ENCODE results near the gene CMYA5.

Gene CMYA5

DNA sequence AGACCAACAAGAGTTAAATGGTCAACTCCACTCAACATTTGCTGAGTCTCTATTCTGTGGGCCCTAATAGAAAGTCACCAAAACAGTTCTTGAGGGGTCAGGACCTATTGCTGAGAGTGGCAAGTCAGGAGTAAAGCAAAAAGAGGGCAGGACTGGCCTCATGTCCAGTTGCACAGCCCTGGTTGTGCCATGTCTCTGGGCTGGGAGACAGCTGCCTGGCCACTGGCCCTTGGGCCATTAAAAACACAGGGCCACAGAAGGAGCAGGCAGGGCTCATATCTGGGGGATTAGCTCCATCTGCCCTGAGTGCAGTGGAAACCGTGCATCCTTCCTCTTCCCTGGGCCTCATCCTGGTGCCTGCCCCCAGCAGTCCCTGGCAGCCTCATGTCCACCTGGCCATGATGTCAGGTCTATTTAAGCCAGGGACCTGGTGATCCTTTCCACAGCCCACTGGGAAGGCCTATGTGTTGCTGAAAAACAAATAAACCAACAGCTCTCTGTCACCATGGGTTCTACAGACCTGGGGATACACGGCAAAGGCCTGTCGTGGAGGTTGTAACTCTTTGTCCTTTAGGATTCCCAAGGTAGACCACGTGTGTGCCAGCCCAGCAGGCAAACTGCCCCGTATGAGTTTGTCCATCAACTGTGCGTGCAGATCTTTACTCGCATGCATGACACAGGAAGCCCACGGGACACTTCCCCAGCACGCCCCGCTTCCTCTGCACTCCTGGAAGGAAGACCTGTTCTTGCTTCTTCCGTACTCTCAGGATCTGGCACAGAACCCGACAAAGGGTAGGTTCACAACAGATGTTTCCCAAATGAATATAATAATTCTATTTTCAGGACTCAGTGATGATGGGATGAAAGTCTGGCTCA, 152.6 kb downstream of the CMYA5 start:
- TF ChIP-seq JUND (IDR thresholded peaks at IDR 0.05; ENCODE audit: low read depth): no peak
- in situ Hi-C loops (cut with HindIII; ENCODE audit: low pct_unique_long_range_greater_than_20kb, low sequenced_read_pairs): no loop called here
- no peak for DNase-seq (ENCODE audit: low read depth in 1 of 2, low spot score in 1 of 2)

DNA sequence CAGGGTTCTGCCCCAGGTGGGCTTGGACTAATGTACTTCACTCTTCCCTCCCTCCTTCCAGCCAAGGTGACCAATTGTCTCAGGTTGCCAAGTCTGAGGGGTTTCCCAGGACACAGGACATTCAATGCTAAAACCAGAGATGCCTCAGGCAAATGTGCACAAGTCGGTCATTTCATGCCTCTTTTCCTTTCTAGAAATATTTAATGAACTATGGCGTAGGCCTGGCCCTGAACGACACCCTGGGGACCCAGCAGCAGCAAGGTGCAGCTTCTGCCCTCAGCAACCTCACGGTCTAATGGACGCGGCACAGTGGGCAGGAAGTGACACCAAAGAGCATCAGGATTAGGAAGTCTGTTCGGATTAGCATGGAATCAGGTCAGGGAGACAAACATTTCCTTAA, 153.4 kb downstream of the CMYA5 start:
- in situ Hi-C loops (cut with HindIII; ENCODE audit: low pct_unique_long_range_greater_than_20kb, low sequenced_read_pairs): no loop called here

DNA sequence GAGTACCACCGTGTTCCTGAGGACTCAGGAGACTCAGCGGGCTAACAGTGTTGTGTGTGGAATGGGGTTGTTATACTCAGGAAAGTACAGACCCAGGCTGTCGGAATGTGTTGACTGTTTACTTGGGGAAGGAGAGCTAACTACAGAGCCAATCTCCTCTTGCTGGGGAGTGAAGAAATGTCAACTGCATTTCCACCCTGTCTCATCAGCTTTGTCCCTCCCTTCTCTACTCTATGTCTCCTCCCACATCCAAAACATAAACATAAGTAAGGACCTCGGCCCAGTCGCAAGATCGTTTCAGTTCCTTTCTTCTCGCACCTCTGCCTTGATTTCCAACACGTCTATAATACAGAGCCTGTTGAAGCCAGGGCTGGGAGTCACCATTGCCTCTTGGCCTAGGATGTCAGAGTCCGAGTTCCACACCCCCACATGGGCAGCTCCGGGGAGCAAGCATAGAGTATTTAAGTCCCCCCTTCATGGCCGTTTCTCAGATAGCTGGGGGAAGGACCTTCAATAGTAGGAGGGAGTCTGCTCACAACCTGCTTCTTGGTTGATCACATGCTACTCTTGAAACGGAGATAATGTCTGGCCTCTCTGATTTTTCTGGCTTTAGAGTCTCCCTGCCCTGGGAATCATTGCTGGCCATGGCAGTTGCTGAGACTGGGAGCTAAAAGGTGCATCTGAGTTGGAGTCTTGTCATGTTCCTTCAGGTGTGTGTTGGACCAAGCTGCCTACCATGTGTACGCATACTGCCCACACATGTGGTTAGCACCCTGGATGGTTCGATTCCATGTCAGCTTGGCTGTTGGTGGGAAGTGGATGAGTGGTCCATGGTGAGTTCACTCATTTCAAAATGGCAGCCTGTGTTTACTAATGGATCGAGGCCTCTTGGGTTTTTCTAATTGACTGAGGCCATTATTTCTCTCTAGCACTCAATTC, 154.1 kb downstream of the CMYA5 start:
- no peak for DNase-seq (ENCODE audit: low read depth in 1 of 2, low spot score in 1 of 2)
- in situ Hi-C loops (cut with HindIII; ENCODE audit: low pct_unique_long_range_greater_than_20kb, low sequenced_read_pairs): no loop called here
- no peak for TF ChIP-seq JUND (IDR thresholded peaks at IDR 0.05; ENCODE audit: low read depth)

More for the DNA sequence above, 153.4 kb downstream of the CMYA5 start:
- no peak for TF ChIP-seq JUND (IDR thresholded peaks at IDR 0.05; ENCODE audit: low read depth)
- DNase-seq (ENCODE audit: low read depth in 1 of 2, low spot score in 1 of 2): no peak

DNA sequence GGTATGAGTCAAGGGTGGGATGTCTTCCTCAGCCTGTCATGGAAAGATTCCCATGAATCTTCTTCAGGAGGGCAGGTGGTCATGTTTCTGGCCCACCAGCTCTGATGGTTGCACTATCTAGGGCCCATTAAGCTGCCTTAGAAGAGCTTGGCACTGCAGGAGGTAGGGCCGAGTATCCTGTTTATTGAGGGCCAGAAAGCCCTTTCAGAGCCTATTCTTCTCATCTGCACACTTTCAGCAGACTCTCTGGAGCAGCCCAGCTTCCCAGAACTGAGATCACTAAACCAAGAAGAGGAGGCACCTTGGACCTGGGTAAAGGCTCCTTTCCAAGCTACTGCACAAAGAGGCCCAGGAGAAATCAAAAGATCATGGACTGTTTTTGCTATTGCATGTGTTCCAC, 154.9 kb downstream of the CMYA5 start:
- in situ Hi-C loops (cut with HindIII; ENCODE audit: low pct_unique_long_range_greater_than_20kb, low sequenced_read_pairs): no loop called here
- TF ChIP-seq JUND (IDR thresholded peaks at IDR 0.05; ENCODE audit: low read depth): no peak
- no peak for DNase-seq (ENCODE audit: low read depth in 1 of 2, low spot score in 1 of 2)

DNA sequence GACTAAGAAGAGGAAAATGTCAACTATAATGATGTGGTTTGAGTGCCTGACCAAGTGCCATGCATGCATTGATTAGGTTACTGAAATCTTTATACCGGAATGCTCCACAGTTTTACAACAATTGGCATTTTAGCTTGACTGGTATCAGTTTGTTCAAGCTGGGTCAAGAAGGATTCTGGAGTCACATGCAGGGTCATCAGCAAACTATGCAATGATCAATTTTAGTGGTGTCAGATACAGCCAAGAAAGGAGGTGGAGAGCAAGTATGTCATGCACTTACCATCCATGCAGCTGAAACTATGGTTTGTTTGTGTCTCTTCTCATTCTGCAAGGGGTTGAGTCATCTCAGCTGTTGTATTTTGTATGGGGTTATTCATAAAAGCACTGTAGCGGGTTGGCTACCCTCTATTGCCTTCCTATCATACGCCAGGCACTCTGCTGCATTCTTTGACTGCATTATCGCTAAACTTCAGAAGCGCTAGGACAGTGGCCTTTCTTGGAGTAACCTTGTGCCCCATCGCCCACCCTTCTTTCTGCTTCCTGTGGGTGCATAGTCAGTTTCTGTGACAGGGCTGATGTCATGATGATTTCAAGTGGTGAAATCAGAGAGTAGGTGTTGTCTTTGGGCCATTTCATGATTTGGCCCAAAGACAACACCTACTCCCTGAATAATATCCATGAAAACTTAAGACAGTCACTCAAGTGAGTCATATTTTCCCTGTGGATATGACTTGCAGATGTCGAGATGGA, 156.0 kb downstream of the CMYA5 start:
- no peak for DNase-seq (ENCODE audit: low read depth in 1 of 2, low spot score in 1 of 2)
- in situ Hi-C loops (cut with HindIII; ENCODE audit: low pct_unique_long_range_greater_than_20kb, low sequenced_read_pairs): no loop called here
- no peak for TF ChIP-seq JUND (IDR thresholded peaks at IDR 0.05; ENCODE audit: low read depth)

DNA sequence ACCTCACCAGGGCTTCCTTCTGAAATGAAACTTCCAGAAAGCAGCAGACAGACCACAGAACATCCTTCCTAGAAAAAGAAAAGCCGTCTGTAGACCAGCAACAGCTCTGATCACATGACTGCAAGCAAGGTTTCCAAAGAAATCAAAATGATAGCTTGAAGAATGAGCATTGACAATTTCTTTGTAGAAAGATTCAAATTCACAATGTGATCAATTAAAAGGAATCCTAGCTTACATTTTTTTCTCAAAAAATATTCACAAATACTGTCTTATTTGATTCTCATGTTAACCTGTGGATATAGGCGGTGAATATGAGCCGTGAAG, 156.5 kb downstream of the CMYA5 start:
- no peak for DNase-seq (ENCODE audit: low read depth in 1 of 2, low spot score in 1 of 2)
- TF ChIP-seq JUND (IDR thresholded peaks at IDR 0.05; ENCODE audit: low read depth): no peak
- in situ Hi-C loops (cut with HindIII; ENCODE audit: low pct_unique_long_range_greater_than_20kb, low sequenced_read_pairs): no loop called here

DNA sequence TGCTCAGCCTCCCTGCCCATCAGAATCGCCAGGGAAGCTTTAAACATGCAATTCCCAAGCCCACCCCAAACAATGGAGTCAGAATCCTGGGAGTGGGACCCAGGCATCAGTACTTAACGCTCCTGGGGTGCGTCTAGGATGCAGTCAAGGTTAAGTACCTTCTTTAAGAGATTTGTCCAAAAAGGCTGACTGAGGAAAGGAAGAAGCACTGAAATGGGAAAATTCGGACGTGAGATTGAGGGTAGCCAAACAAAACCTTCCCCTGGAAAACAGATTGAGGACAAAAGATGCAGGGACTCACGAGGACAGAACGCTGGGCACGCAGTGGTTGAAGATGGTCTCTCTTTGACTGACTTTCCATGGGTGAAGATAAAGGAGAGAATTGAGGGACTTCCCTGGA, 157.9 kb downstream of the CMYA5 start:
- no peak for DNase-seq (ENCODE audit: low read depth in 1 of 2, low spot score in 1 of 2)
- TF ChIP-seq JUND (IDR thresholded peaks at IDR 0.05; ENCODE audit: low read depth): no peak
- in situ Hi-C loops (cut with HindIII; ENCODE audit: low pct_unique_long_range_greater_than_20kb, low sequenced_read_pairs): no loop called here

DNA sequence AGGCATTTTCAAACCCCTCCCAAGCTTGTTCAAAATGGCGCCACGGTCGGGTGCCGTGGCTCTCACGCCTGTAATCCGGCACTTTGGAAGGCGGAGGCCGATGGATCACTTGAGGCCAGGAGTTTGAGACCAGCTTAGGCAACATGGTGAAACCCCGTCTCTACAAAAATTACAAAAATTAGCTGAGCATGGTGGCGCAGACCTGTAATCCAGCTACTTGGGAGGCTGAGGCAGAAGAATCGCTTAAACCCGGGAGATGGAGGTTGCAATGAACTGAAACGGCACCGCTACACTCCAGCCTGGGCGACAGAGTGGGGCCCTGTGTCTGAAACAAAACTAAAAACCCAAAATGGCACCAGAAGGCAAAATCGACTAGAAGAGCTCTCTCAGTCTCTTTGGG, 159.4 kb downstream of the CMYA5 start:
- DNase-seq (ENCODE audit: low read depth in 1 of 2, low spot score in 1 of 2): no peak
- TF ChIP-seq JUND (IDR thresholded peaks at IDR 0.05; ENCODE audit: low read depth): no peak
- in situ Hi-C loops (cut with HindIII; ENCODE audit: low pct_unique_long_range_greater_than_20kb, low sequenced_read_pairs): no loop called here
